H9 (cell line): ENCODE results near the gene WASF3. TPM values are rescaled to one million over a fixed set of nuclear protein-coding genes. Genes with fewer than 3 reads are reported as not detected.

ENCODE experiments used
- DNase-seq: peaks from one replicate; pipeline ENCODE4 v3.0.0-alpha.2; 2017
- H2AFZ ChIP-seq: one replicate; pipeline ENCODE4 v1.6.1; 2013; ENCODE audit warnings: mild to moderate bottlenecking, low read length, control low read depth, moderate library complexity
- H2AK5ac ChIP-seq: 2 replicates; pipeline ENCODE4 v1.6.1; 2013; ENCODE audit warnings: low read length, control low read depth, mixed read lengths; ENCODE audit not compliant: insufficient read length
- H2BK120ac ChIP-seq: one replicate; pipeline ENCODE4 v1.6.1; 2013; ENCODE audit warnings: low read depth, mild to moderate bottlenecking, low read length, control low read depth, inconsistent platforms; ENCODE audit not compliant: poor library complexity, severe bottlenecking
- H2BK12ac ChIP-seq: 2 replicates; pipeline ENCODE4 v1.6.1; 2013; ENCODE audit warnings: low read length, control low read depth, mixed read lengths, low read depth; ENCODE audit not compliant: insufficient read length
- H2BK15ac ChIP-seq: 2 replicates; pipeline ENCODE4 v1.6.1; 2013; ENCODE audit warnings: low read depth, low read length, control low read depth
- H2BK20ac ChIP-seq: one replicate; pipeline ENCODE4 v1.6.1; 2013; ENCODE audit warnings: low read depth, mild to moderate bottlenecking, low read length, control low read depth, inconsistent platforms; ENCODE audit not compliant: poor library complexity, severe bottlenecking
- H2BK5ac ChIP-seq: 2 replicates; pipeline ENCODE4 v1.6.1; 2013; ENCODE audit warnings: low read length, control low read depth, mixed read lengths; ENCODE audit not compliant: insufficient read length
- H3K14ac ChIP-seq: 2 replicates; pipeline ENCODE4 v1.6.1; 2013; ENCODE audit warnings: low read length, control low read depth; ENCODE audit not compliant: insufficient read depth
- H3K18ac ChIP-seq: 2 replicates; pipeline ENCODE4 v1.6.1; 2013; ENCODE audit warnings: low read depth, mild to moderate bottlenecking, mixed read lengths, low read length, control low read depth; ENCODE audit not compliant: insufficient read length
- H3K23ac ChIP-seq: 2 replicates; pipeline ENCODE4 v1.6.1; 2013; ENCODE audit warnings: low read length, control low read depth, mixed read lengths, low read depth; ENCODE audit not compliant: insufficient read length
- H3K23me2 ChIP-seq: 2 replicates; pipeline ENCODE4 v1.6.1; 2013; ENCODE audit warnings: low read depth, mild to moderate bottlenecking, mixed read lengths, low read length, control low read depth; ENCODE audit not compliant: insufficient read length, poor library complexity, severe bottlenecking
- H3K27ac ChIP-seq: 2 replicates; pipeline ENCODE4 v1.5.1; 2013; ENCODE audit warnings: low read length, control low read depth, mixed read lengths, low read depth; ENCODE audit not compliant: insufficient read length
- H3K27me3 ChIP-seq: 2 replicates; pipeline ENCODE4 v1.6.1; 2013; ENCODE audit warnings: low read length, control low read depth, inconsistent platforms; ENCODE audit not compliant: insufficient read depth
- H3K4ac ChIP-seq: 2 replicates; pipeline ENCODE4 v1.6.1; 2013; ENCODE audit warnings: low read depth, mild to moderate bottlenecking, control low read depth, inconsistent platforms, low read length, moderate library complexity
- H3K4me1 ChIP-seq: 2 replicates; pipeline ENCODE4 v1.6.1; 2013; ENCODE audit warnings: low read length, control low read depth, inconsistent platforms; ENCODE audit not compliant: insufficient read depth
- H3K4me2 ChIP-seq: 2 replicates; pipeline ENCODE4 v1.6.1; 2013; ENCODE audit warnings: low read length, control low read depth, mixed read lengths; ENCODE audit not compliant: insufficient read length, insufficient read depth
- H3K56ac ChIP-seq: 2 replicates; pipeline ENCODE4 v1.6.1; 2013; ENCODE audit warnings: low read depth, mild to moderate bottlenecking, mixed read lengths, low read length, control low read depth; ENCODE audit not compliant: insufficient read length
- H3K79me1 ChIP-seq: 2 replicates; pipeline ENCODE4 v1.6.1; 2013; ENCODE audit warnings: low read depth, mild to moderate bottlenecking, moderate library complexity, low read length, control low read depth, inconsistent platforms; ENCODE audit not compliant: insufficient read depth, poor library complexity, severe bottlenecking
- H3K79me2 ChIP-seq: 2 replicates; pipeline ENCODE4 v1.6.1; 2013; ENCODE audit warnings: low read length, control low read depth, inconsistent platforms; ENCODE audit not compliant: insufficient read depth
- H3K9ac ChIP-seq: 2 replicates; pipeline ENCODE4 v1.6.1; 2013; ENCODE audit warnings: low read length, control low read depth, mixed read lengths; ENCODE audit not compliant: insufficient read length; ENCODE audit errors: extremely low read depth
- H3K9me3 ChIP-seq: one replicate; pipeline ENCODE4 v1.6.1; 2013; ENCODE audit warnings: low read depth, low read length, inconsistent platforms; ENCODE audit not compliant: control insufficient read depth
- H3T11ph ChIP-seq: one replicate; pipeline ENCODE4 v1.6.1; 2013; ENCODE audit warnings: mild to moderate bottlenecking, low read length, control low read depth, inconsistent platforms
- H4K20me1 ChIP-seq: one replicate; pipeline ENCODE4 v1.6.1; 2013; ENCODE audit not compliant: control insufficient read depth, insufficient read length, insufficient read depth
- H4K5ac ChIP-seq: 2 replicates; pipeline ENCODE4 v1.6.1; 2013; ENCODE audit warnings: low read depth, mild to moderate bottlenecking, mixed read lengths, low read length, control low read depth; ENCODE audit not compliant: insufficient read length
- H4K8ac ChIP-seq: replicated peaks from 2 replicates; pipeline ENCODE4 v1.6.1; 2013; ENCODE audit warnings: low read length, control low read depth, mixed read lengths, low read depth; ENCODE audit not compliant: insufficient read length
- H4K91ac ChIP-seq: 2 replicates; pipeline ENCODE4 v1.6.1; 2013; ENCODE audit warnings: low read depth, mild to moderate bottlenecking, moderate library complexity, mixed read lengths, low read length, control low read depth; ENCODE audit not compliant: insufficient read length
- H3K27ac Mint-ChIP-seq, 3 experiments: 2 replicates in 2 of 3; 3 replicates in 1 of 3; pipeline ENCODE4 v1.8.0; 2020 to 2021; ENCODE audit warnings: mixed read lengths in 3 of 3, mild to moderate bottlenecking in 1 of 3, moderate library complexity in 1 of 3
- H3K27me3 Mint-ChIP-seq: 2 replicates; pipeline ENCODE4 v1.8.0; 2021; ENCODE audit warnings: low read depth, mild to moderate bottlenecking, moderate library complexity, mixed read lengths
- H3K36me3 Mint-ChIP-seq, 3 experiments: 2 replicates in 2 of 3; 3 replicates in 1 of 3; pipeline ENCODE4 v1.8.0; 2020 to 2021; ENCODE audit warnings: low read depth in 3 of 3, mixed read lengths in 3 of 3; ENCODE audit not compliant: insufficient read depth in 1 of 3
- H3K4me1 Mint-ChIP-seq, 2 experiments: 2 replicates each; pipeline ENCODE4 v1.8.0; 2020; ENCODE audit warnings: mixed read lengths in 2 of 2
- H3K4me3 Mint-ChIP-seq, 2 experiments: 2 replicates in 1 of 2; 3 replicates in 1 of 2; pipeline ENCODE4 v1.8.0; 2020 to 2021; ENCODE audit warnings: mild to moderate bottlenecking in 2 of 2, mixed read lengths in 2 of 2, moderate library complexity in 1 of 2
- H3K9me3 Mint-ChIP-seq, 2 experiments: 2 replicates in 1 of 2; 3 replicates in 1 of 2; pipeline ENCODE4 v1.8.0; 2020; ENCODE audit warnings: mild to moderate bottlenecking in 2 of 2, mixed read lengths in 2 of 2, moderate library complexity in 1 of 2
- CTCF ChIP-seq: fragments of 200-600 bp; sonication (generic); conservative IDR thresholded peaks from 3 replicates; pipeline ENCODE4 v1.8.0; 2021; ENCODE audit warnings: antibody characterized with exemption, mild to moderate bottlenecking
- WGBS: extraction: QIAGEN DNeasy Blood & Tissue Kit; methylation state at CpG from one replicate; pipeline ENCODE4 v1.1.7; 2013; ENCODE audit warnings: missing lambda C conversion rate, low lambda C conversion rate, mixed read lengths; ENCODE audit not compliant: insufficient read length; ENCODE audit errors: extremely low coverage; 5-methylcytosine and 5-hydroxymethylcytosine counted together
- total RNA-seq: library from RNA; stranded (reverse); gene quantifications from 2 replicates; pipeline ENCODE4 v1.2.1, GENCODE V29; 2021

WASF3 gene
- total RNA-seq, 1 experiment from 2014 or later = 22.2 TPM

DNA sequence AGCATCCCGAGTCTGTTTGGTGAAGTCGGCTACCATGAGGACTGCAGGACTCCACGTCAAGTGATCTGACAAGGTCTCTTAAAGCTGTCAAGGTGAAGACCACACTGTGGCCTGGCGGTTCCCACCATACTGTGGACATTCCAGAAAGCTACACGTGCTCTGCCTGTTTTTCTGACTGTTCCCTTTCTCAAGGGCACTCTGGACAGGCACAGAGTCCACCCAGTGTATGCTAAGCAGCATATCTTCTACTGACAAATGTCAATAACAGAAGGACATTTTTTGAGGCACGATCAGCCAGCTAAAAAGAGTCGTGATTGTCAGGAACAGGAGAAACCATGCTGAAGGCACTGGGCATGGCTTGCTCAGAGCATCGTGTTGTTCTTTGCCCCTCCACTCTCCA, 12.8 kb upstream of the WASF3 start:
- H4K8ac ChIP-seq = no peak overlapping the region
- Mint-ChIP-seq H3K4me3 (no peak overlapping the region), H3K9me3 (no peaks in the 10 kb centered on the region), H3K27ac (no peak overlapping the region), H3K27me3 (peaks cover 2% of the 10 kb centered on the region), H3K36me3 (no peaks in the 10 kb centered on the region), H3K4me1 (no peaks in the 10 kb centered on the region)
- H2BK5ac ChIP-seq = no peak overlapping the region
- no peak for DNase-seq
- H3K27ac ChIP-seq = no peak overlapping the region
- no CpG with 5 or more reads among the region's 8 CpGs for WGBS
- H3K4ac ChIP-seq = no peak overlapping the region
- H3K79me2 ChIP-seq = no peaks in the 10 kb centered on the region
- no peak overlapping the region for H3K4me2 ChIP-seq
- no peak overlapping the region for H3K56ac ChIP-seq
- H2AK5ac ChIP-seq = no peak overlapping the region
- H3K23ac ChIP-seq = no peak overlapping the region
- no peak overlapping the region for H2BK15ac ChIP-seq
- H3K23me2 ChIP-seq = no peaks in the 10 kb centered on the region
- no peak overlapping the region for H2BK12ac ChIP-seq
- H3K4me1 ChIP-seq = no peaks in the 10 kb centered on the region
- H2BK20ac ChIP-seq = no peak overlapping the region
- no peak overlapping the region for H2AFZ ChIP-seq
- H3K9ac ChIP-seq = no peak overlapping the region
- H3K9me3 ChIP-seq = no peaks in the 10 kb centered on the region
- H3K27me3 ChIP-seq = no peaks in the 10 kb centered on the region
- no peak overlapping the region for H3K18ac ChIP-seq
- no peaks in the 10 kb centered on the region for H4K20me1 ChIP-seq
- no peak overlapping the region for H4K5ac ChIP-seq
- H3T11ph ChIP-seq = no peak overlapping the region
- no peak for TF ChIP-seq CTCF
- no peaks in the 10 kb centered on the region for H3K79me1 ChIP-seq
- no peak overlapping the region for H3K14ac ChIP-seq
- H2BK120ac ChIP-seq = no peak overlapping the region
- no peak overlapping the region for H4K91ac ChIP-seq
